Astrocyte of the hippocampus (primary cell): Measurements from ENCODE around the gene TMEM79.

Experiments used
- DNase-seq: peaks from one replicate; pipeline ENCODE4 v3.0.0; 2011; ENCODE audit warnings: low read depth, low spot score

The TMEM79 gene

DNA sequence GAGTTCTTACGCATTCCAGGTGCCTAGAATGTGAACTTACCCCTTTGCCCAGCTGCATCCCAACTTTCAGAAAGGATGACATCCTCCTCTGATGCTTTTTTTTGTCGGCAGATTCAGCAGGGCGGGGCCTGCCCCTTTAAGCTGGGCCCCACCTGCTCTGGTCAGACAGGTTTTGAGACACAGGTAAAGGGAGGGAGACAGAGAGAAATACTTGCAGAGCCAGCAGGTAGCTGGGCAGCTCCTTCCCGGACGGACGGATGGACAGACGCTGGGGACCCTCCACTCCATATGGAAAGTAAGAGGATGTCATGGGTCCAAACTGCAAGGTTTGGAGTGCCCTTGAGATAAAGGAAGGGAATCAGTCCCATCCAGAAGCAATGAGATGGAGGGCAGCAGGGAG lies at the start of gene TMEM79:
Gene TMEM79 (plus strand): TSS at position 214 of the 400 bp plus-strand sequence. CDS start 902 bp downstream, outside the sequence.
- DNase-seq = no peak

DNA sequence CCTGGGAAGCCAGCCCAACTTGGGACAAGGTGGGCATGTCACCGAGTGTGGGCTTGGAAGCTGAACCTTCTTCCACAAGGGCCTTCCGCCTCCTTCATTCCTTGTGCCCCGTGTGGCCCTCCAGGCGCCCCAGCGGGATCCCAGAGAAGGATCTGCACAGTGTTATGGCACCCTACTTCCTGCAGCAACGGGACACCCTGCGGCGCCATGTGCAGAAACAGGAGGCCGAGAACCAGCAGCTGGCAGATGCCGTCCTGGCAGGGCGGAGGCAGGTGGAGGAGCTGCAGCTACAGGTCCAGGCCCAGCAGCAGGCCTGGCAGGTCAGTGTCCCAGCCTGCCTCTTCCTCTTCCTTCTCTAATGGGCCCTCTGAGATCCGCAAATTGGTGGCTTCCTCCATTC lies 48.0 kb upstream of the TMEM79 start:
- no peak for DNase-seq

GRCh38 chr1:156238248-156238647 lies 45.9 kb upstream of the TMEM79 start:
- no peak for DNase-seq

- DNase-seq = peak; percentile 74
Measured at GRCh38 chr1:156241311-156241811, 42.8 kb upstream of the TMEM79 start.

GRCh38 chr1:156241926-156242325 lies 42.2 kb upstream of the TMEM79 start, which contains the start of gene BGLAP:
TSS of gene BGLAP (plus strand) at chr1:156242184. CDS start at chr1:156242232, 48 bp downstream.
- no peak for DNase-seq

GRCh38 chr1:156242738-156243137 lies 41.4 kb upstream of the TMEM79 start:
- no peak for DNase-seq

- no peak for DNase-seq
Measured at GRCh38 chr1:156244126-156244525, 40.0 kb upstream of the TMEM79 start.

GRCh38 chr1:156244712-156245111 lies 39.4 kb upstream of the TMEM79 start:
- no peak for DNase-seq

DNA sequence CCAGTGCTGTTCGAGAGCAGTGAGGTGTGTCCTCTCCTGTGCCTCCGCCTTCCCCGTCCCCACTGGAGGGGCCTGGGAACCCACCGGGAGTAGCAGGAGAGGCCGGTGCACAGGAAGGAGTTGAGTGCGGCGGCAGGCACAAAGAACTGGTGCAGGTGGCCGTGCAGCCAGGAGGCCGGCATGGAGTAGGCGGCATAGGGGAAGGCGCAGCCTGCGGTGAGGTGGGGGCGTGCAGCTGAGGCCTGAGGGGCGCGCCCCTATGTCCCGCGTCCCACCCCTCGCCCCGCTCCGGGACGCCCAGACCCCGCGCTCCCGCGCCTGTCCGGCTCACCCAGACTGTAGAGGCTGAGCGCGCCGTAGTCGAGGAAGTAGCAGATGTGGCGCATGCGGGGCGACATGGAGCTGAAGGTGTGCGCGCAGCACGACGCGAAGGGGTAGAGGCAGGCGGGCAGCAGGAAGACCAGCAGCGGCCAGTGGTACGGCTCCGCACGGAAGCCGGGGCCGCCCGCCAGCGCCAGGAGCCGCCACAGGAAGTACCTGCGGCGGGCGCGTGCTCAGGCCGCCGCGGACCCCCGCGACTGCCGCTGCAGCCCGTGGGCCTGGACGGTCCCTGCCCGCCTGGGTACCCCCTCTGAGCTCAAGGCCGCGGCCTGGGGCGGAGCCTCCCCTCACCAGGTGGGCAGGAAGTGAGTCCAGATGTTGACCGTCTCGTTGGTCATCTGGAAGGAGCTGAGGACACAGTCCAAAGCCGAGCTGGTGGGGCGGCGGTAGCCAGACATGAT lies 38.5 kb upstream of the TMEM79 start:
- DNase-seq = peak; percentile 58

- no peak for DNase-seq
Measured at GRCh38 chr1:156246241-156246780, 37.8 kb upstream of the TMEM79 start.

GRCh38 chr1:156246781-156247459 lies 37.2 kb upstream of the TMEM79 start:
- DNase-seq = no peak

- peak; percentile 62 for DNase-seq
Measured at GRCh38 chr1:156247460-156248322, 36.4 kb upstream of the TMEM79 start, which contains the start of gene PAQR6. TSS of gene PAQR6 (minus strand) at chr1:156248056. CDS start at chr1:156246731, 1,325 bp downstream.

- DNase-seq = no peak
Measured at GRCh38 chr1:156248323-156248683, 35.8 kb upstream of the TMEM79 start.

GRCh38 chr1:156249593-156249992 lies 34.5 kb upstream of the TMEM79 start:
- DNase-seq = no peak

GRCh38 chr1:156251527-156251926 lies 32.6 kb upstream of the TMEM79 start:
- DNase-seq = no peak

GRCh38 chr1:156253634-156254033 lies 30.5 kb upstream of the TMEM79 start:
- no peak for DNase-seq

DNA sequence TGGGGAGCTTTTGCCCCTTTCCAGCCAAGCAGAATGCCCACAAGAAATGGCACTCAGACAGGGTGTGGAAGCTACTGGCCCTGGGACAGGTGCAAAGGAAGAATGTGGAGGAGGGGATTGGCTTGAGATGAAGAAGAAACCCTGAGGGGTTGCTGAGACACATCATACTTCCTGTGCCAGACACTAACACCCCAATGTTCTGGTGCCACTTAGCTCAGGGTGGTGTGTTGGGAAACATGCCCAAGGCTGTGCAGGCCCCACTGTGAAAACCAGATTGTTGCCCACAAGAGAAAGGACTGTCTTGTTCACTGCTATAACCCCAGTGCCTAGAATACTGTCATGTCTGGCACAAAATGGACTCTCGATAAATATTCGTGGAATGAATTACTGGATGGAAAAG lies 26.4 kb upstream of the TMEM79 start:
- no peak for DNase-seq

DNA sequence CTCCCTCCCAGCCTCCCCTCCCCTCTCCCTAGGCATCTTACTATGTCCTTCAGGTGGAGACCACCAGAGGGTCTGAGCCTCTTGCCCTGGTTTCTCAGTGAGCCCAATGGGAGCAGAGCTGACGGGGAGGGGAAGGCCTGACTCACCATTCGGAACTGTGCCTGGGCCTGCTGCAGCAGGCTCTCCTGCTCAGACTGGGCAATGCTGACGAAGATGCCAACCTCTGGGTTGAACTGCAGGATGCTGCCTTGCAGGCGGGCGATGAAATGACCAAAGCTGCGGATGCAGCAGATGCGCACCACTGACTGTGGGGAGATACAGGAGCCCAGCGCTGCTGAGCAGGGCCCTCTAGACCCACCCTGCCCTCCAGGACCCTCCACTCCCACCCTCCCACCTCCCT lies 25.3 kb upstream of the TMEM79 start:
- no peak for DNase-seq

DNA sequence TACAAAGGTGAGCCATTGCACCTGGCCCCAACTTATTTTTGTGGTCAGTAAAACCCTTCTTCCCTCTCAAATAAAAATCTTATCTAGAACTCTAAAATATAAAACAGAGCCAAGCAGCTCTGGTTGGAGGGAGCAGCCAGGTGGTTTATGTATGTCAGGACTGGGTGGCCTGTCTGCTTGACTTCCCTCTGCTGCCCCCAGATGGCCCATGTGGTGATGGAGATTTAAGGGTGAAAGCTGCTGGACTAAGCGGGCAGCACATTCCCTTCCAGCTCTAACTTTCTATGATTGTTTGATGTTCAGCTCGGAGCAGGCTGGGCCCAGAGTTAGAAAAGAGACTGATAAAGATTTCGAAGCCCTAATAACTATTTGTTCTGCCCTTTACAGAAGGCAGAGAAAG lies 24.3 kb upstream of the TMEM79 start:
- no peak for DNase-seq

DNA sequence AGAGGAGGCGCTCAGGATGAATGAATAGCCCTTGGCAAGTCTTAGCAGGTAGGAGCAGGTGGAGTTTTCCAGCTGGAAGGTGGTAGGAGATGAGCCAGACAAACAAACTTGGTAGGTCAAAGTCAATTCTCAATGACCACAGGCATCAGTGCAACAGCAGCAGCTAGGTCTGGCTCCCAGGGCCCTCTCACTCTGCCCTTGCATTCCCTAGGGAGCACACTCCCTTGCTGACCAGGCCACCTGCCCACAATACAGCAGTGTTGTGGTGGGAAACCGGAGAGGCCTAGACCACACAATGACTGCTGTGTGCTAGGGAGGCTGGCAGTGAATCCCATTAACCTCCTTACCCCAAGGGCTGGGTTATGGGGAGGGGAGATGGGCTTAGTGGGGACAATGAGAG lies 23.2 kb upstream of the TMEM79 start:
- DNase-seq = peak; percentile 47

DNA sequence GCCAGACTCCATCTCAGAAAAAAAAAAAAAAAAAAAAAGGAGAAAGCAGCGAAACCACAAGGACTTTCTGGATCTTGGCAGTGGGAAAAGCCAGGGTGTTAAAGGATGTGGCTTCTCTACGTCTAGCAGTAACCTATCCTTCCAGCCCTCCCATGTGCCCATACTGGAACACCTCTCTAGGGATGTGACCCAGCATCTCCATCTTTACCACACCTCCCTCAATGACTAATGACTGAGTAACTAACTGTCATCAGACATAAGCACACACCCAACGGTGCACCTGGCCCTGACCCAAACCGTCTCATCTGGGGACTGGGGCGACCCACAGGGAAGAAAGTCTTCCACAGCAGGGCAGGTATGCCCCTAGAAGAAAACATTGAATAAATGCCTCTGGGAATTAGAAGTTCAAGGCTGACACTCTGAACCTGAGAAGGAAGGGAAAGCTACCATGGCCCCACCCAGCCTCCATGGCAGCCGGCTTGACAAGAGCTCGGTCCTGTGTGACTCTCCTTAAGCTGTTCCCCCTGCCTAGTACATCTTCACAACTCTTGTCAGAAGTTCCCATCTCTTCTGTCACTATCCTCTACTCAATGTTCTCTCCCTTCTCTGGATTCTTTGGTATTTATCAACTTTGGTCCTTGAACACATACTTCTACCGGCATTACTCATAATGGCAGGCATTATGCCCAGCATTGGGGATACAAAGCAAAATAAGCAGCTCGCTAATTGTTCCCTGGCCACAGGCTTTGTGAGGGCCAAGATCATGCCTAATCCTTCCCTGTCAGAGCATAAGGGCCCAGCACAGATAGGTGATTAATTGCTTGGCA lies 21.5 kb upstream of the TMEM79 start:
- DNase-seq = peak; percentile 93
